MM.1S (cell line): ENCODE data around the gene PGM3.

Experiments
- CTCF ChIP-seq: fragments of 300-600 bp; sonication (generic); IDR thresholded peaks from 2 replicates; pipeline ENCODE4 v1.5.1; 2016; ENCODE audit warnings: antibody characterized with exemption, low read length, mixed read lengths
- EZH2 ChIP-seq: fragments of 300-600 bp; sonication (generic); optimal IDR thresholded peaks from 2 replicates; pipeline ENCODE3; 2017; ENCODE audit warnings: low read depth, mild to moderate bottlenecking, antibody characterized with exemption, low read length, mixed read lengths
- EZH2phosphoT487 ChIP-seq: fragments of 300-600 bp; sonication (generic); IDR thresholded peaks from 2 replicates; pipeline ENCODE4 v1.6.1; 2018; ENCODE audit warnings: antibody characterized with exemption, low read length

GRCh38 chr6:83220121-83220520, 27.1 kb upstream of the PGM3 start:
- TF ChIP-seq EZH2phosphoT487 (no peak), CTCF (no peak), EZH2 (no peak)
